ENCODE results near the gene ABHD12B. TPM values are rescaled to one million over a fixed set of nuclear protein-coding genes. Genes with fewer than 3 reads are reported as not detected.
"Not testable (repeated sequence)": the region's sequence is repeated elsewhere in the genome, so short reads cannot be mapped to it uniquely, and the experiment has no call there.

The ABHD12B gene
- total RNA-seq, 1 experiment from 2014 or later, result not detected

DNA sequence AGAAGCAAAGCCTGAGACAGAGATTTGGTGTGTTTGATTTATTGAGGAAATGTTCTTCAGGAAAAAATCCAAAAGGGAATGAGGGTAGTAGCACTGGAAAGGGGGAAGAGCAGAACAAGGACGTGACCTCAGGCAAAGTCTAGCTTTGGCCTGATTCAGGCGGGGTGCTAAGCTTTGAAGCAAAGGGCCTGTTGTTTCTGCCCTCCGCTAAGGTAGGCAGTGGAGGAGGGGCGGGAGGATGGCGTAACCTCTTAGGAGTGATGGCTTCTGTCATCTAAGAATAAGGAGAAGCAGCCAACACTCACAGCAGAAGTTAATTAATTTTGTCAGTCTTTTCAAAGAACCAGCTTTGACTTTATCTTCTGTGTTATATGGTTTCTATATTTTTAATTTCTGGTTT lies 20.4 kb downstream of the ABHD12B start:
- DNase-seq (ENCODE audit: low spot score), result no peak

DNA sequence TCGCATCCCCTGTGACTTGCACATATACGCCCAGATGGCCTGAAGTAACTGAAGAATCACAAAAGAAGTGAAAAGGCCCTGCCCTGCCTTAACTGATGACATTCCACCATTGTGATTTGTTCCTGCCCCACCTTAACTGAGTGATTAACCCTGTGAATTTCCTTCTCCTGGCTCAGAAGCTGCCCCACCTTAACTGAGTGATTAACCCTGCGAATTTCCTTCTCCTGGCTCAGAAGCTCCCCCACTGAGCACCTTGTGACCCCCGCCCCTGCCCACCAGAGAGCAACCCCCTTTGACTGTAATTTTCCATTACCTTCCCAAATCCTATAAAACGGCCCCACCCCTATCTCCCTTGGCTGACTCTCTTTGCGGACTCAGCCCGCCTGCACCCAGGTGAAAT lies 24.6 kb downstream of the ABHD12B start:
- DNase-seq (ENCODE audit: low spot score), result not testable (repeated sequence)

DNA sequence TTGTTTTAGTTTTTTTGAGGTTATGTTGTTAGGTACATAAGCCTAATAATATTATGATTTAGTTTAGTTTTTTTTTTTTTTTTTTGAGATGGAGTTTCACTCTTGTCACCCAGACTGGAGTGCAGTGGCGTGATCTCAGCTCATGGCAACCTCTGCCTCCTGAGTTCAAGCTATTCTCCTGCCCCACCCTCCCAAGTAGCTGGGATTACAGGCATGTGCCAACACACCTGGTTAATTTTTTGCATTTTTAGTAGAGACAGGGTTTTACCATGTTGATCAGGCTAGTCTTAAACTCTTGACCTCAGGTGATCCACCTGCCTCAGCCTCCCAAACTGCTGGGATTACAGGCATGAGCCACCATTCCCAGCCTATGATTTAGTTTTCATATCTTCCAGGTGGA lies 25.2 kb downstream of the ABHD12B start:
- DNase-seq (ENCODE audit: low spot score), result not testable (repeated sequence)

DNA sequence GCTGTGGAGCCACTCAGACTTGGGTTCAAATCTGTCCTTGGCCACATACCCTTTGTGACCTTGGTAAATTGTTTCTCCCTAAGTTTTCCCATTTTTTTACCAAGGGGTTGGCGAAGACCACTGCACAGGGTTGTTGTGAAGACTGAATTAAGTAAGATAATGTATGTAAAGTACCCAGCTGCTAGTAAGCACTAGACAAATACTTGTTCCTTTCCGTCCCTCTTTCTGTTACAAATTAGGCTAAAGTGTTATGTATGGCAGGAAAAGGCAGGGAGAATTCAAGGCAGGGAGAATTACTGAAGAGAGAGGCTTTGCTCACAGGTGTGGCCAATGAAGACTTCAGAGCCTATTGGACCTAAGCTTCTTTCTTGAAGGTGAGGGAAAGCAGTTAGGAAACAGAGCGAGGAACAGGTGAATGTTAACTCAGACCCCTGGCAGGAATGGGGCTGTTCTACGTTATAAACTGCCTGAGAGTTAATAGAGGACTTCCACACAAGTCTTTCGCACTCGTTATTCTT lies 25.9 kb downstream of the ABHD12B start:
- no peak for DNase-seq (ENCODE audit: low spot score)

DNA sequence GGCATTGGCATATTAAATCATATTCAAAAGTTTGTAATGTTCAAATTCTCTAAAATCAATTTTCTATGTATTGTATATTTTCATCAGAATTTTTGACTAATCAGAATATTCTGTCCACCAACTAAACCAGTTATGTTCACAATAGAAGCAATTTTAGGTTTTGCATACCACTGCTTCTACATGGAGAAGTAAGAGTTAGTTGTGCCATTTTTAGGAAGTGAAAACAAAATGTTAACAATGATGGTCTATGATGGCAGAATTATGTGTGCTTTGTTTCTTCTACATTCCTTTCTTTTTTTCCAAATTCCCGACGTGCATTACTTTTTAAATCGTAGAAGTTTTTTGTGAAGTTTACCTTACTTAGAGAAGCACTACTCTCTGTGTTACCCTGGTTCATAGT lies 29.5 kb downstream of the ABHD12B start:
- no peak for DNase-seq (ENCODE audit: low spot score)

DNA sequence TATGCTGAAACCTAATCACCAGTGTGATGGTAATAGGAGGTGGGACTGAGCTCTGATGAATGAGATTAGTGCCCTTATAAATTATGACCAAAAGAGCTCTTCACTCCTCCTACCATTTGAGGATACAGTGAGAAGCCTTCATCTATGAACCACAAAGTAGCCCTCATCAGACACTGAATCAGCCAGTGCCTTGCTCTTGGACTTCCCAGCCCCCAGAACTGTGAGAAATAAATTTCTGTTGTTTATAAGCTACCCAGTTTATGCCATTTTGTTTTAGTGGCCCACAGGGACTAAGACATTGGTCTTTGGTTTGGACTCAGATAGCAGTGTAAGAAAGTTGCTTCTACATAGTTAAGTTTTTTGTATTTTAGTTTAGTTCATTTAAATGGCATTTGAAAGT lies 32.9 kb downstream of the ABHD12B start:
- DNase-seq (ENCODE audit: low spot score), result no peak

DNA sequence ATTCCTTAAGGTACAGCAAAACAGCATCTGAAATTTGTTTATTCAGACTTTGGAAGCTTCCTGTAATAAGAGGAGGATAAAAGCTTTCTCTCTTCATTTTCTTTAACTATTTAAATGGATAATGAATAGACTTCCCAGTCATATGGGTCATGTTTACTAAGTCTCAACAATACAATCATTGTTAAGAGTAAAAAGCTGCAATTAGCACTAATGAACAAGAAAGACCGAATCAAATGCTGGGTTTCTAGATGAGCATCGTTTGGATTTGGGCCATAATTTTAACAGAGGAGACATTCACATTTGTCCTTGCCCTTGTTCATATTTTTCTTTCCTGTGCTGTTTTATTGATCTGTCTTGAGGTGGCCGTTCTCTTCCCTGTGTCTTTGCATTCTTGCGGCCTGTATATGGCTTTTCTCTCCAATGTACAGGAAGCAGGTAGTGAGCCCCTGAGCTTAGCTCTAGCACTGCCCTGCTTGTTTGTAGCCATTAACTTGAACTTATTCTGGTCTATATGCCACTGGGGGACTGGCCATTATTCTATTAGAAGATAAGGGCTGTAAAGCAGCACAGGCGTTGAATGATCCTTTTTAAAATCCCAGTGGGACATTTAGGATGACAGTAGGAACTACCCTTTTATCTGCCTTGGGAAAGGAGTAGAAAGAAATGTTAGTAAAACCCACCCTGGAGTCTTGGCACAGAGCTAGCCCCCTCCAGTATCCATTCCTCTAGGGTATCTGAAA lies 34.6 kb downstream of the ABHD12B start:
- DNase-seq (ENCODE audit: low spot score), result no peak

DNA sequence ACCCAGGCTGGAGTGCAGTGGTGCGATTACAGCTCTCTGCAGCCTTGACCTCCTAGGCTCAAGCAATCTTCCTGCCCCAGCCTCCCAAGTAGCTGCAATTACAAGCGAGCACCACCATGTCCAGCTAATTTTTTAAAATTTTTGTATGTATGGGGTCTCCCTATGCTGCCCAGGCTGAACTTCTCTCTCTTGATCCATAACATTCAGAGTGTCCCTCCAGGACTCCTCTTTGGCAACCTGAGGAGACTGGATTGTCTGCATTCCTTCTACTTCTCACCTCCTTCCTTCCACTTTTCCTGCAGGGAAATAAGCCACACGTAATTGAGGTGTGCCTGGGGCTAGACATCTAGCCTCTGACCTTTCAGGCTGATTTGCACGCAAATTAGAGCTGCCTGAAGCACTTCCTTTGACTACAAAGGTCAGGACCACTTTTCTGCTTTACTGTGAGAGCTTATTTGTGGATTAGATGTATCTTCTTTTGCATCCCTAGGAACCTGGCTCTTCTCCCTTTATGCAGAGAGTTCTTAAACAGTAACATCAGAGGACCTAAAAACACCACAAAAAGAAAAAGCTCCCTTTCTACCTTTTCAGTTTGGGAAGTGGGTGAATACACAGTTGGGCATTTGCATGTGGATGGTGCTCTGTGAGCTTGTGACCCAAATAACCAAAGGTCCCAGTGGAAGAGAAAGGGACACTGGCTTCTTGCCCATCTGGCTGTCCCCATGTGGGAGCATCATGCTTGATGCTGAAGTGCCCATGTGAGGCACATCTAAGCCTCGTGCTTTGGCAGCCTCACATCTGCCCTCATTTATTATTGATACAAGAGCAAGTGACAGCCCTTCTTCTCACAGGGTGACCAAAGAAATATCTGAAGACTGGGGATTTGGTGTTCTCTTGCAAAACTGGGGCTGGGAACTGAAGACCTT lies 38.9 kb downstream of the ABHD12B start:
- DNase-seq (ENCODE audit: low spot score), result no peak

DNA sequence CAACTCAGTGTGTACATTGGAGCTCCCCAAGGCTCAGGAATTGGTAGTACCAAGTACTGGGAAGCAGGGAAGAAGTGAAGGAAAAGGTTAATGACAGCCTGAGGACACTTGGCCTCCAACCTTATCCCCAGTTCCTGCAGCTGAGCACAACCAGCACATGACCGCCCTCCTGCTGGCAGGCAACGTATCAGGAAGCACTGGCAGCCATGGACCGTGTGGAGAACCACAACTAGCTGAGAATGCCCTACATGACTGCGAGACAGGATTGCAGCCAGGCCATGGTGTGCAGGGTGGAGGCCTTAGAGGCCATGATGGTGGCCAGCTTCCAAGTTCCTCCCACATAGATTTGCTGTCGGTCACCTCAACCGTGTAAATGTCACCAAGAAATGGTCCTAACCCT lies 45.6 kb downstream of the ABHD12B start:
- no peak for DNase-seq (ENCODE audit: low spot score)

DNA sequence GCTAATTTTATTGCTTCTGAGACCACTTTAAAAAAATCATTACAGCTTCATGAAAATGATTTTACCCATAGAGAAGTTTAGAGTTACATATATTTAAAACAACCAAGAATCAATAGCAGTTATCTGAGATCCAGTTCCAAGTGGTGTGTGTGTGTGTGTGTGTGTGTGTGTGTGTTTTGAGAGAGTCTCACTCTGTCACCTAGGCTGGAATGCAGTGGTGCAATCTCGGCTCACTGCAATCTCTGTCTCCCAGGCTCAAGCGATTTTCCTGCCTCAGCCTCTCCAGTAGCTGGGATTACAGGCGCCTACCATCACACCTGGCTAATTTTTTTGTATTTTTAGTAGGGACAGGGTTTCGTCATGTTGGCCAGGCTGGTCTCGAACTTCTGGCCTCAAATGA lies 47.7 kb downstream of the ABHD12B start:
- DNase-seq (ENCODE audit: low spot score), result not testable (repeated sequence)

DNA sequence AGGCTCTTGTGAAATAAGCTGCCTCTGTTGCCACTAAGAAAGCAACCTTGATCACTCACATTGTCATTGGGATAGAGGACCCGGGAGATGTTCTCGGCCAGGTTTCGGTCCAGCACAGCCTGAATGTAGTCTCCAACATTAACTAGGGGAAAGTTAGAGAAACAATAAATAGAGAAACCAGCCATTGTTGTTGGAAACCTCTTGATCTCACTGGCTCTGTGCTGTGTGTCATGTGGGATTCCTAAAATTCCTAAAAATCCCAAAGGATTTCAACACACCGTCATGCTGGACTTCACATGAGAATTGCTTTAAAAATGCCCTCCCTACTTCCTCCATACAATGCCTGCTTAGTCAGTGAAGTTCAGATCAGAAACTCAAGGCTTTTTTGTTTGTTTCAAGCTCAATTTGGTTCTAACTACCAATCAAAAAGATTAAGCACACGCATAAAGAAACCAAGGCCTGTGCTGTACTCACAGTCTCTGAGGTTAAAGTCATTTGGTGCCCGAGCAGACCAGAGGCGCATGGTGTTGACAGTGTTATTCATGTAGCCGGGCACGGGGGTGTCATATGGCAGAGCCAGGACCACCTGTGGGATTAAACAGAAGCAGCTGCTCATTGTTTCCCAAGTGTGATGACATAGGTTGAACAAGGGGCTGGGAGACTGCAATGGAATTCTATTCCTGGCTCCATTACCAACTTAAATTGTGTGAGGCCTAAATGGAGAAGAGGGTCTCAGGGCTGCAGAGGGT lies 48.8 kb downstream of the ABHD12B start:
- peak; percentile 44 for DNase-seq (ENCODE audit: low spot score)

DNA sequence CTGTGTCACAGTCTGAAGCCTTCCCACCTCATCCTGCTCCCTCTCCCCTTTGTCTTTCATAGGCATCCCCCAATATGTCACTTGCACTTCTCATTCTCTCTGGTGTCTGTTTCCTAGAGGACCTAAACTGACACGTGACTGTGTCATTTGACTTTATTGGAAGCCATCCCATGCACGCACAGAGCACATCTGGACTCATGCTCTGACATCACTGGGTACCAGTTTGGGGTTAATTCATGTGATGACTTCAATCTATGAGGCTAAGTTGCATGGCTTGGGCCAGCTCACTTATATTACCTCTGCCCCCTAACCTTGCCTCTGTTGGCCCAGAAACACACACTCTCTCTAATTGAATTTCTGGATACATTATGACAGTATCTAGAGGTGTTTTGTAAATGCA lies 51.0 kb downstream of the ABHD12B start:
- no peak for DNase-seq (ENCODE audit: low spot score)

DNA sequence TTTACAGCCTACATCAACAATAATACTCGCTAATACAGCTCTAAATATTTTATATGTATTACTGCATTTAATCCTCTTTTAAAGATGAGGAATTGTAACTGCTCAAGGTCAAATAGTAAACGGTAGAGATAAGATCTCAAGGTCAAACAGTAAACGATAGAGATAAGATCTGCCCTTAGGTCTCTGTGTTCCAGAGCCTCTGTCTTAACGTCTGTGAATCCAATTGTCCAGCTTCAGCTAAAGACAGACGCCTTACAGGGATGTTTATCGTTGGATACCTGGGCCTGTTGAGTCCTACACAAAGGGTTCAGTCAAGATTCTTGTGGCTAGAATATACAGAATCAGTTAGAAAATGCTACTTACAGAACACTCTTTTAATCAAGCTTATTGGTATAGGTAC lies 52.4 kb downstream of the ABHD12B start:
- no peak for DNase-seq (ENCODE audit: low spot score)

DNA sequence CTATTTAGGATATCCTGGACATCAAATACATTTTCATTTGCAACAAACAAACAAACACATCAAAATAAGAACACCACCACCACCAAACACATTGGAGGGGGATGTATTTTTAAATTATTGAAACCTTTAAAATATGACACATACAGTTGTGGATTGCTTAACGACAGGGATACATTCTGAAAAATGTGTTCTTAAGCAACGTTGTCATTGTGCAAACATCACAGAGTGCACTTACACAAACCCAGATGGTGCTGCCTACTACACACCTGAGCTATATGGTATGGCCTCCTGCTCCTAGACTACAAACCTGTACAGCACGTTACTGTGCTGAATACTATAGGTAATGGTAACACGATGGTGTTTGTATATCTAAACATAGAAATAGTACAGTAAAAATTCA lies 53.0 kb downstream of the ABHD12B start:
- no peak for DNase-seq (ENCODE audit: low spot score)

DNA sequence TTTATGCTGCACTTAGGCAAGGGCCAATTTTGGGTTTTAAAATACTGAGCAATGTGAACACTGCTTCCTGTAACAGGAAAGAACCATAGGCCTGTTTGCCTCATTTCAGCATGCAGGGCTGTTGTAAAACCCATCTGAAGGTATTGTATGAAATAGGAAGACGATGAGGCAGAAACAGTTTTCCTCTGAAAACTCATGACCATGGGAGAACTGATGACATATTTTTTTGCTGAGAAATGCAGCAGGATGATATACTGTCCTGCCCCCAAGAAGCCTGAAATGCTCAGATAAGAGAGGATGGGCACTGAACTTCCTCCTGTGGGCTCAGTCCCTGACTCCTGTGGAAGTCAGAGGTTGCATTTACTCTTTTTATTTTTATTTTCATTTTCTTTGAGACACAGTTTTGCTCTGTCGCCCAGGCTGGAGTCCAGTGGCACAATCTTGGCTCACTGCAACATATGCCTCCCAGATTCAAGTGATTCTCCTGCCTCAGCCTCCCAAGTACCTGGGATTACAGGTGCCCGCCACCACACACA lies 55.1 kb downstream of the ABHD12B start:
- no peak for DNase-seq (ENCODE audit: low spot score)

DNA sequence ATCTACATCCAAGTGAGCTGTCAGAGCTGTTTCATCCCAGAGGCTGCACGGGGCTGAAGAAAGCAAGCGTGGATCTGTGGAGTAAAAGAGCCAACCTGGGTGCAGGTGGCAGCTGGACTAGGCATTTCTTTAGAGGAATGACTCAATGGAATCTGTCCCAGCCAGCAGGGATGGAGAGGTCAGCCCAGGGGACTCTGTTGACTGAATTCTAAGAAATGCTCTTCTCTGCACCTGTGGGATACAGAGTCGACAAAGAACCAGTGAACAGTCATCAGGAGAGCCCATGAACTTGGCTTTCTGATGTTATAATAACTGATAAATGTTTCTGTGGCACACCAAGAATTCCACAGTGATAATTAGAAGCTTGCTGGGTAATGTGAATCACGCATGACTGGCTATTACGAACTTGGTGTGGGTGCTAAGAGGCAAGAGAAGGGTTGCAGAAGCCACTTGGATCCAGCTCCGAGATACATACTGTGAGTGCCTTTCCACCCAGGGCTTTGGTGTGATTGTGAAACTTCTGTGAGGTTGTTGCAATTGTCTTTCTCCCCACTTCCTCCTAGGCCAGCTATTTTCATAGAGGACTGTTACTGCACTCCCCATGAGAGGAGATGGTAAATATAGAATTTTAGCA lies 56.3 kb downstream of the ABHD12B start:
- DNase-seq (ENCODE audit: low spot score), result no peak

DNA sequence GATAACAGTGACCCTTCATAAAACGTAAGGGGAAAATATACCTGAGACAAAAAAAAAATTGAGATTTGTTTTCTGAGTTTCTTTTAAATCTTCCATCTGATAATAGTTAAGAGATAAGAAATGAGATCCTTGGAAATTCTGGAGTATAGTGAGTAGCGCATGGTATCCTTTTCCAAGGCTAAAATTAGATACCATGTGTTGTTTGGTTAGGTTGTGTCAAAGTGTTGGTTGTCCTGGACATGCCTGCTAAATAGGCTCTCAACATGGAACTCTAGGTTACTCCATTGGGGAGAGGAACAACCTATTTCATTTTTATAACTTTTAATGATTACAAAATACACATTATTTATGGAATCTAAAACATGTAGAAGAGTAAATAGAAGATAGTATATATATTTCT lies 57.7 kb downstream of the ABHD12B start:
- DNase-seq (ENCODE audit: low spot score), result no peak

DNA sequence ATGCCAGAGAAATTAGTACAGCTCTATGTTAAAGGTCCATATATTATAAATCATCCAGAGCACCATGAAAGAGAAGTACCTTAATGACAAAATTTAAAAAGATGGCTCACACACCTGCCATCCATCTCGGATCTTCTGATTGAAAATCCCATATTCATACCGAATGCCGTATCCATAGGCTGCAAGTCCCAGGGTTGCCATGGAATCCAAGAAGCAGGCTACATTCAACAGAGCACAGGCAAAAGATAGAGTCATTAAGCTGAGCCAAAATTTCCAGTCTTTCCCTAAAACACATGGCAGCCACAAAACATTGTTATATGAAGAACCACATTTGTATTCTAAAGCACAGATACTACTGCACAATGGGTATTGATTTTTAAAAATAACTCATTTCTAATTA lies 59.7 kb downstream of the ABHD12B start:
- DNase-seq (ENCODE audit: low spot score), result no peak

DNA sequence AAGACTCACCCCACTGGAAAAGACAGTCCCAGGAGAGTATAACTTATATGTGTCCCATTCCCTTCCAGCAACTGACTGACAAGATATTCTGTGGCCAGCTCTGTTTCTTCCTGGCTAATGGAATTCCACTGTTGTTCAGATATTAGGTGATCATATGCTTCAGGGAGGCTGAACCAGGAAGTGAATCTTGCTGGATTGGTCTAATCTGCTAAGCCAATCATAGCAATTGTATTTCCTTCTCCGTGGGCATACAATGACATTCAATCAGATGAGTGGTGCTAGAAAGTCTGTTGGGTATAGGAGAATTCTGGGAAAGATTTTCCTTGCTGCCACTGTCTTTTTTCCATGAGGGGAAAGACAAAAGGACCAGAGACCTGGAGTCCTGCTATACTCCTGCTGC lies 60.3 kb downstream of the ABHD12B start:
- DNase-seq (ENCODE audit: low spot score), result no peak

DNA sequence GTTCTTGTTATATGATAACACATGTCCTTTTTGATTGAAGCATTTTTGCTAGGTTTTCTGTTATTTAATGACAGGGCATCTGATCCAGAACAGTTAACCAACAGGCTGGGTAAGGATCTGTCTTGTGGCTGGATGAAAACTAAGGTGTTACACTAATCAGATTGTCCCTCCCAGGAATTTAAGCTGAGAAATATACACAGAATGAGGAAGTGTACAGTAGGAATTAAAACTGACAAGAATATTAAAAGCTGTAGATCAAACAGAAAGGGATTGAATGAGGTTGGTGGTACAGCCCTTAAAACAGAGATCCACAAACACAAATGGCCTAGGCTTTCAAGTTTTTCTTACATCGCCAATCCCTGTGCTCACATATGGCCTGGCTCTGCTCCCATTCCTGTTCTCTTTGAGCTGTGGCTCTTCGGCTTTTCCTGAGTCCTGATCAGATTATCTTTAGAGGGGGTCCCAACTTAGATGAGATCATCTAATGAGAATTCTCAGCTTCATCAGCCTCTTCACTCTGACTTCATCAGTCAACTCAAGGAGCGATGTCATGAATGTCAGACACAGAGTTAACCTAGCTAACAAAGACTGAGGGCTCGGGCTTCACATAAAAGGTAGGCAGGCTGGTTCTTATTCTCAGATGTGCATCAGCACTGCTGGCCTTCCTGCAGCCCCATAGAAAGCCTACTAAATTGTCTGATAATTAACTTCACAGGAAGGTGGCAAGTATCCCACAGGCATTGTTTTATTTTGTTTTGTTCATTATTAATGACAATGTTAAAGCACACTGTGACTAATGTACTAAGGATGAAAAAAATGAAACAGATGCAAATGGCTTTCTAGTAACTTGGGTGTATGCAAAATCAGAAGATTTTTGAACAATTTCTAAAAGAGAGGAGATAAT lies 61.0 kb downstream of the ABHD12B start:
- no peak for DNase-seq (ENCODE audit: low spot score)
